Panc1 (cell line): ENCODE data around the gene PDLIM7. TPM values are rescaled to one million over a fixed set of nuclear protein-coding genes. Genes with fewer than 3 reads are reported as not detected.

Experiments used
- total RNA-seq: library from RNA; stranded (reverse); gene quantifications from one replicate; pipeline ENCODE4 v1.2.1, GENCODE V29; 2021; ENCODE audit not compliant: unreplicated experiment

Gene PDLIM7
- total RNA-seq, 1 experiment from 2014 or later, result 62.9 TPM

Other genes with a start within 250 kb of the PDLIM7 start
- 37.2 TPM for gene RAB24, start 193.9 kb downstream of the PDLIM7 start, total RNA-seq
- gene PRELID1, start 193.8 kb downstream of the PDLIM7 start, total RNA-seq, result 275 TPM
- gene MXD3, start 185.7 kb downstream of the PDLIM7 start, total RNA-seq, result 12.0 TPM
- 140 TPM for gene LMAN2, start 145.9 kb downstream of the PDLIM7 start, total RNA-seq
- gene RGS14, start 139.7 kb downstream of the PDLIM7 start, total RNA-seq, result 13.5 TPM
- not detected for gene SLC34A1, start 113.2 kb downstream of the PDLIM7 start, total RNA-seq
- not detected for gene PFN3, start 96.9 kb downstream of the PDLIM7 start, total RNA-seq
- gene F12, start 88.0 kb downstream of the PDLIM7 start, total RNA-seq, result 13.4 TPM
- 56.1 TPM for gene GRK6, start 70.9 kb downstream of the PDLIM7 start, total RNA-seq
- gene PRR7, start 50.8 kb downstream of the PDLIM7 start, total RNA-seq, result 39.2 TPM
- gene DBN1, start 24.0 kb downstream of the PDLIM7 start, total RNA-seq, result 195 TPM
- 12.4 TPM for gene DOK3, start 12.2 kb upstream of the PDLIM7 start, total RNA-seq
- gene DDX41, start 19.4 kb upstream of the PDLIM7 start, total RNA-seq, result 111 TPM
- gene FAM193B, start 57.0 kb upstream of the PDLIM7 start, total RNA-seq, result 58.5 TPM
- 293 TPM for gene TMED9, start 94.6 kb upstream of the PDLIM7 start, total RNA-seq
- 38.0 TPM for gene B4GALT7, start 102.5 kb upstream of the PDLIM7 start, total RNA-seq